CD14-positive monocyte (primary cell): Measurements from ENCODE around the gene MLLT1. TPM values are rescaled to one million over a fixed set of nuclear protein-coding genes. Genes with fewer than 3 reads are reported as not detected.
A peak's percentile ranks its signal among the peaks of the same experiment; 100 is the strongest.

Experiments
- DNase-seq, 3 donors: peaks; one replicate each; pipeline ENCODE4 v3.0.0-alpha.2; 2011 to 2022
- H2AFZ ChIP-seq: 2 replicates; pipeline ENCODE4 v1.6.0; 2012; ENCODE audit warnings: mild to moderate bottlenecking, low read depth, low read length, inconsistent platforms; ENCODE audit not compliant: insufficient read depth, poor library complexity, severe bottlenecking
- H3K27ac ChIP-seq, 2 donors: 1 replicate in 1 of 2; 2 replicates in 1 of 2; pipeline ENCODE4 v1.5.1; 2012 to 2013; ENCODE audit warnings: low read length in 2 of 2, control low read depth in 1 of 2, inconsistent platforms in 1 of 2, low read depth in 1 of 2, mild to moderate bottlenecking in 1 of 2
- H3K27me3 ChIP-seq, 2 donors: one replicate each; pipeline versions ENCODE4 v1.6.0 to v1.6.1; 2011 to 2013; ENCODE audit warnings: low read length in 2 of 2; ENCODE audit not compliant: control insufficient read depth in 2 of 2, insufficient read depth in 2 of 2
- H3K36me3 ChIP-seq, 2 donors: replicated peaks in 1 of 2; 1 replicate in 1 of 2; 2 replicates in 1 of 2; pipeline versions ENCODE4 v1.5.1 to v1.6.1; 2012 to 2013; ENCODE audit warnings: low read length in 2 of 2, control low read depth in 1 of 2, inconsistent platforms in 1 of 2, mild to moderate bottlenecking in 1 of 2; ENCODE audit not compliant: insufficient read depth in 2 of 2, control insufficient read depth in 1 of 2
- H3K4me1 ChIP-seq, 2 donors: 1 replicate in 1 of 2; 2 replicates in 1 of 2; pipeline versions ENCODE4 v1.5.1 to v1.6.1; 2012 to 2013; ENCODE audit warnings: low read length in 2 of 2, control low read depth in 1 of 2, inconsistent platforms in 1 of 2, mild to moderate bottlenecking in 1 of 2, moderate library complexity in 1 of 2; ENCODE audit not compliant: insufficient read depth in 2 of 2, control insufficient read depth in 1 of 2
- H3K4me2 ChIP-seq: replicated peaks from 2 replicates; pipeline ENCODE3; 2012; ENCODE audit warnings: low read length, moderate library complexity, mild to moderate bottlenecking; ENCODE audit not compliant: poor library complexity, severe bottlenecking; ENCODE audit errors: extremely low read depth
- H3K4me3 ChIP-seq, 3 experiments: fragments of 200-600 bp in 1 of 3; sonication (generic) in 1 of 3; replicated peaks in 1 of 3; 1 replicate in 2 of 3; 2 replicates in 1 of 3; pipeline ENCODE4 v1.5.1; 2011 to 2013; ENCODE audit warnings: low read length in 3 of 3, mild to moderate bottlenecking in 3 of 3, control low read depth in 2 of 3, low read depth in 2 of 3, inconsistent platforms in 1 of 3, moderate library complexity in 1 of 3
- H3K79me2 ChIP-seq: 2 replicates; pipeline ENCODE4 v1.6.0; 2012; ENCODE audit warnings: mild to moderate bottlenecking, control low read depth, inconsistent platforms, low read length, moderate library complexity; ENCODE audit not compliant: insufficient read depth
- H3K9ac ChIP-seq: 2 replicates; pipeline ENCODE4 v1.6.0; 2017; ENCODE audit warnings: low read length, mild to moderate bottlenecking; ENCODE audit not compliant: insufficient read depth, poor library complexity, severe bottlenecking
- H3K9me3 ChIP-seq, 2 donors: replicated peaks in 1 of 2; 1 replicate in 1 of 2; 2 replicates in 1 of 2; pipeline versions ENCODE4 v1.5.1 to v1.6.1; 2012 to 2013; ENCODE audit warnings: low read length in 2 of 2, control low read depth in 1 of 2; ENCODE audit not compliant: control insufficient read depth in 1 of 2, insufficient read depth in 1 of 2
- H4K20me1 ChIP-seq: 2 replicates; pipeline ENCODE4 v1.6.0; 2012; ENCODE audit warnings: mild to moderate bottlenecking, low read length, control low read depth, moderate library complexity; ENCODE audit not compliant: insufficient read depth
- H3K27ac Mint-ChIP-seq, 7 donors: one replicate each; pipeline ENCODE4 v1.8.0; 2020; ENCODE audit warnings: mild to moderate bottlenecking in 7 of 7, mixed read lengths in 7 of 7, moderate library complexity in 6 of 7, inconsistent platforms in 2 of 7
- H3K27me3 Mint-ChIP-seq, 3 donors: one replicate each; pipeline ENCODE4 v1.8.0; 2021 to 2022; ENCODE audit warnings: low read depth in 3 of 3, mild to moderate bottlenecking in 3 of 3, mixed read lengths in 3 of 3, moderate library complexity in 3 of 3, inconsistent platforms in 1 of 3
- H3K36me3 Mint-ChIP-seq, 2 donors: one replicate each; pipeline ENCODE4 v1.8.0; 2020; ENCODE audit warnings: mixed read lengths in 2 of 2, inconsistent platforms in 1 of 2, mild to moderate bottlenecking in 1 of 2
- H3K4me1 Mint-ChIP-seq: one replicate; pipeline ENCODE4 v1.8.0; 2020; ENCODE audit warnings: mild to moderate bottlenecking, mixed read lengths
- H3K4me3 Mint-ChIP-seq, 2 donors: one replicate each; pipeline ENCODE4 v1.8.0; 2020; ENCODE audit warnings: mild to moderate bottlenecking in 2 of 2, mixed read lengths in 2 of 2, moderate library complexity in 1 of 2
- H3K9me3 Mint-ChIP-seq, 7 donors: one replicate each; pipeline ENCODE4 v1.8.0; 2020 to 2022; ENCODE audit warnings: mixed read lengths in 7 of 7, mild to moderate bottlenecking in 6 of 7, moderate library complexity in 6 of 7, inconsistent platforms in 2 of 7
- CTCF ChIP-seq: fragments of 200-600 bp; IDR thresholded peaks from one replicate; pipeline ENCODE4 v1.8.0; 2022; ENCODE audit warnings: antibody characterized with exemption, mild to moderate bottlenecking
- WGBS: methylation state at CpG from one replicate; pipeline ENCODE4 v1.1.5; 2013; ENCODE audit warnings: missing lambda C conversion rate; ENCODE audit not compliant: insufficient coverage; 5-methylcytosine and 5-hydroxymethylcytosine counted together
- intact Hi-C, 2 donors: fragments of 100-400 bp; cut with micrococcal nuclease; formaldehyde crosslinking; loops; one replicate each; pipeline versions ENCODE4 v1.15.0 to v1.15.1; 2023
- polyA plus RNA-seq, 3 donors: library from polyadenylated mRNA; depleted of rRNA in 1 of 3; unstranded in 2 of 3; stranded (reverse) in 1 of 3; fragments of 300-500 nt in 2 of 3; fragments of >200 nt in 1 of 3; fragmentation: Illumina TruSeq in 2 of 3; gene quantifications; 1 replicate in 2 of 3; 2 replicates in 1 of 3; pipeline ENCODE4 v1.2.3, GENCODE V29; 2012 to 2021

The MLLT1 gene
- polyA plus RNA-seq, 3 donors: 0.65 to 17.3 (median 0.99) TPM

DNA sequence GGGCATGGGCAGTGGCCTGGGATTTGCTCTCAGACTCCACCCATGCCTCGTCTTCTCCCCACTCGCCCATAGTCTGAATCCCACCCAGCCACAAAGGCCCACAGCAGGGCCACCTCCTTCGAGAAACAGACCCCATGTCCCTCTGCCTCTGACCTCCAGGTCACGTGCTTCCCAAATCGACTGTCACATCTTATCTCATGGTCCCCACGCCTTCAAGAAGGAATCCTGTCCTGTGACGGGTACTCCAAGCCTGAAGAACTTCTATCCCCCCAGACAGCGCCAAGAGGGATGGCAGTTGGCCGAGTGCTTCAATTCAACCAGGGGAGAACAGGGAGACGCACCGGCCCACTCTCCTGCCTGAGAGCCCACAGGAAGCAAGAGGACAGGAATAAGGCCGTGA is 16.5 kb downstream of the MLLT1 start:
- Histone ChIP-seq H3K4me3 (no peak overlapping the region), H3K4me1 (no peaks in the 10 kb centered on the region), H3K9ac (no peak overlapping the region), H4K20me1 (peaks cover 83% of the 10 kb centered on the region), H3K9me3 (no peaks in the 10 kb centered on the region), H3K79me2 (peaks cover 82% of the 10 kb centered on the region), H3K27me3 (no peaks in the 10 kb centered on the region), H3K27ac (peak overlapping the region in 1 of 2 donors; percentile 41), H2AFZ (no peak overlapping the region), H3K36me3 (peaks cover 53 to 92% of the 10 kb centered on the region in 2 donors), H3K4me2 (no peak overlapping the region)
- Mint-ChIP-seq H3K4me3 (peak overlapping the region in 1 of 2 donors; percentile 31), H3K27ac (peak overlapping the region in 4 of 7 donors; percentile 23 to 74 (median 51)), H3K27me3 (peaks cover 0 to 4% (median 0%) of the 10 kb centered on the region in 3 donors), H3K36me3 (peaks cover 65 to 96% of the 10 kb centered on the region in 2 donors), H3K9me3 (no peaks in the 10 kb centered on the region), H3K4me1 (peaks cover 2% of the 10 kb centered on the region)
- 89% methylated on average over 9 of the region's 12 CpGs for WGBS
- TF ChIP-seq CTCF: no peak
- no peak for DNase-seq
- intact Hi-C loops: no loop called here

GRCh38 chr19:6262519-6262918 is 17.3 kb downstream of the MLLT1 start:
- Mint-ChIP-seq H3K27ac (peak overlapping the region in 1 of 7 donors; percentile 72), H3K4me1 (peaks cover 7% of the 10 kb centered on the region), H3K36me3 (peaks cover 64 to 93% of the 10 kb centered on the region in 2 donors), H3K4me3 (no peak overlapping the region), H3K27me3 (peaks cover 0 to 3% (median 0%) of the 10 kb centered on the region in 3 donors), H3K9me3 (no peaks in the 10 kb centered on the region)
- H3K27ac ChIP-seq: no peak overlapping the region
- intact Hi-C loops: no loop called here
- no peak overlapping the region for H3K4me3 ChIP-seq
- H3K9ac ChIP-seq: no peak overlapping the region
- TF ChIP-seq CTCF: no peak
- H3K79me2 ChIP-seq: peaks cover 82% of the 10 kb centered on the region
- peaks cover 49 to 92% of the 10 kb centered on the region in 2 donors for H3K36me3 ChIP-seq
- DNase-seq: no peak
- H4K20me1 ChIP-seq: peaks cover 81% of the 10 kb centered on the region
- WGBS: 98% methylated on average over 5 of the region's 11 CpGs
- H3K9me3 ChIP-seq: no peaks in the 10 kb centered on the region
- H3K27me3 ChIP-seq: no peaks in the 10 kb centered on the region
- no peak overlapping the region for H3K4me2 ChIP-seq
- H2AFZ ChIP-seq: no peak overlapping the region
- no peaks in the 10 kb centered on the region for H3K4me1 ChIP-seq
